ENCODE data around the gene TMEM184A. TPM values are rescaled to one million over a fixed set of nuclear protein-coding genes. Genes with fewer than 3 reads are reported as not detected.

Gene TMEM184A
- not detected in 2 replicates for total RNA-seq (ENCODE audit: low replicate concordance)

- TF ChIP-seq, protein P1, sequence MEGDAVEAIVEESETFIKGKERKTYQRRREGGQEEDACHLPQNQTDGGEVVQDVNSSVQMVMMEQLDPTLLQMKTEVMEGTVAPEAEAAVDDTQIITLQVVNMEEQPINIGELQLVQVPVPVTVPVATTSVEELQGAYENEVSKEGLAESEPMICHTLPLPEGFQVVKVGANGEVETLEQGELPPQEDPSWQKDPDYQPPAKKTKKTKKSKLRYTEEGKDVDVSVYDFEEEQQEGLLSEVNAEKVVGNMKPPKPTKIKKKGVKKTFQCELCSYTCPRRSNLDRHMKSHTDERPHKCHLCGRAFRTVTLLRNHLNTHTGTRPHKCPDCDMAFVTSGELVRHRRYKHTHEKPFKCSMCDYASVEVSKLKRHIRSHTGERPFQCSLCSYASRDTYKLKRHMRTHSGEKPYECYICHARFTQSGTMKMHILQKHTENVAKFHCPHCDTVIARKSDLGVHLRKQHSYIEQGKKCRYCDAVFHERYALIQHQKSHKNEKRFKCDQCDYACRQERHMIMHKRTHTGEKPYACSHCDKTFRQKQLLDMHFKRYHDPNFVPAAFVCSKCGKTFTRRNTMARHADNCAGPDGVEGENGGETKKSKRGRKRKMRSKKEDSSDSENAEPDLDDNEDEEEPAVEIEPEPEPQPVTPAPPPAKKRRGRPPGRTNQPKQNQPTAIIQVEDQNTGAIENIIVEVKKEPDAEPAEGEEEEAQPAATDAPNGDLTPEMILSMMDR (IDR thresholded peaks at IDR 0.05; ENCODE audit: insufficient read depth, low read length) = peak; percentile 30
- no peak for DNase-seq (ENCODE audit: low read depth)
- no peak within 1 kb of the TSS for H3K4me3 ChIP-seq (ENCODE audit: low read depth, low read length)
Measured at GRCh38 chr7:1555813-1556543, at the start of gene TMEM184A. TMEM184A (minus strand) TSS chr7:1556205; CDS start chr7:1555484, 721 bp downstream.

DNA sequence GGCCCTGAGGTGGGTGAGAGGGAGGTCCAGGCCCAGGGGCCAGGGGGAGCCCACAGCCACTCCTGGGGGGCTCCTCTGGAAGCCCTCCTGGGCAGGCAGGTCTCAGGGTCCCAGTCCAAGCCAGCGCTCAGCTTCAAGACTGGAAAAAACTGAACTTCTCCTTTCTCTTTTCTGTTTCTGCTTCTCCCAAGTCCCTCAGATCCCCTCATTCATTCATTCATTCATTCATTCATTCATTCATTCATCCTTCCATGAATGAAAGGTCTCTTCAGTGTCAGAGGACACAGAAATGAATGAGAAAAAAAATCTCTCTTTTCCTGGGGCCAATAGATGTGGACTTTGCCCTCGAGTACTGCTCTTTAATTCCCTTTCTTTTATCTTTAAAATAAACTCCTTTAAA lies 48.4 kb upstream of the TMEM184A start:
- no peak overlapping the region for H3K4me3 ChIP-seq (ENCODE audit: low read depth, low read length)
- TF ChIP-seq, protein P1 (IDR thresholded peaks at IDR 0.05; ENCODE audit: insufficient read depth, low read length) = no peak
- no peak for DNase-seq (ENCODE audit: low read depth)

GRCh38 chr7:1603346-1604225 lies 47.6 kb upstream of the TMEM184A start:
- no peak for DNase-seq (ENCODE audit: low read depth)
- H3K4me3 ChIP-seq (ENCODE audit: low read depth, low read length) = no peak overlapping the region
- TF ChIP-seq, protein P1 (IDR thresholded peaks at IDR 0.05; ENCODE audit: insufficient read depth, low read length) = no peak

DNA sequence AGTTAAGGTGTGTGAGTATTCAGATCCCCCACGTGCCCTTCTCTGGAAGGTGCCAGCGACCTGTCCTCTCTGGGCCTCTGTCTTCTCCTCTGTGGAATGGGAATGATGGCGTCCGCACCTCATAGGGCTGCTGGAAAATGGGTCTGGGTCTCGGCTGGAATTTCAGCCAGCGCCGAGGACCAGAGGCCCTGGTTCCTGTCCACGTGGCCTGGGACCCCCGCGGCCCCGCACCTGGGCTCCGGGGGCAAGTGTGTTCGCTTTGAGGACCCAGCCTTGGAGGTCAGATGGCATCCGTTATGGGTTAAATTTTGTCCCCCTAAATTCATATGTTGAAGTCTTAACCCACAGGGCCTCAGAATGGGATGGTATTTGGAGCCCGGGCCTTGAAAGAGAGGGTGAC lies 46.4 kb upstream of the TMEM184A start:
- no peak overlapping the region for H3K4me3 ChIP-seq (ENCODE audit: low read depth, low read length)
- TF ChIP-seq, protein P1 (IDR thresholded peaks at IDR 0.05; ENCODE audit: insufficient read depth, low read length) = no peak

DNA sequence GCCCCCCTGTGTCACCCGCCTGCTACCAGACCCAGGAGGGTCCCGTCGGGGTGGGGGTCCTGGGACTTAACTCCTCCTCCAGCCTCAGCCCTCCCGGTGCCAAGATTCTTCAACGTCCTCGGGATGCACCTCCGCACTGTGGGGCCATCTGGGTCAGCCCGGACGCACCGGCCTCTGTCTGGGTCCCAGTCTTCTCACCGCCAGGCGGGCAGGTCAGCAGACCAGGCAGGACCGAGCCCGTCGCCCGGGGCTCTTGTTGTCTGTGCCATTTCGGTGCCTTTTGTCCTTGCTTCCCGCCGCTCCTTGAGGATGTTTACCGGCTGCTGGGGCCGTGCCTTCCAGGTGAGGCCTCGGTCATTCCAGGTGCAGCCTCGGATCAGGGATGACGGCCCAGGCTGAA lies 46.0 kb upstream of the TMEM184A start:
- H3K4me3 ChIP-seq (ENCODE audit: low read depth, low read length) = no peak overlapping the region
- no peak for DNase-seq (ENCODE audit: low read depth)
- TF ChIP-seq, protein P1 (IDR thresholded peaks at IDR 0.05; ENCODE audit: insufficient read depth, low read length) = no peak

More for the DNA sequence above, 46.4 kb upstream of the TMEM184A start:
- no peak for DNase-seq (ENCODE audit: low read depth)

- DNase-seq (ENCODE audit: low read depth) = no peak
- TF ChIP-seq, protein P1 (IDR thresholded peaks at IDR 0.05; ENCODE audit: insufficient read depth, low read length) = no peak
- H3K4me3 ChIP-seq (ENCODE audit: low read depth, low read length) = no peak overlapping the region
Measured at GRCh38 chr7:1599640-1600395, 43.8 kb upstream of the TMEM184A start.
